H1 (cell line): Measurements from ENCODE around the gene SLC25A47. TPM values are rescaled to one million over a fixed set of nuclear protein-coding genes. Genes with fewer than 3 reads are reported as not detected.

ENCODE experiments used
- CTCF ChIA-PET: fragments of 300-600 bp; sonication (Branson Sonifier 250); formaldehyde crosslinking; loops from one replicate; lab custom pipeline; 2021; ENCODE audit not compliant: partially characterized antibody; lab: Charles Lee
- POLR2A ChIA-PET: fragments of 300-600 bp; sonication (Branson Sonifier 250); formaldehyde crosslinking; loops from one replicate; lab custom pipeline; 2021; ENCODE audit warnings: inconsistent platforms; ENCODE audit not compliant: partially characterized antibody; lab: Charles Lee
- DNase-seq, 2 experiments: peaks; one replicate each; pipeline versions ENCODE4 v3.0.0 to v3.0.0-alpha.2; 2010 to 2022; ENCODE audit warnings: low spot score in 2 of 2, low read depth in 1 of 2, mixed read lengths in 1 of 2
- FAIRE-seq: peaks from 2 replicates; lab custom pipeline; 2011; peaks lifted over from hg19 to GRCh38; lab: Jason Lieb, UNC
- H2AFZ ChIP-seq: 2 replicates; pipeline ENCODE4 v1.8.1; 2012; ENCODE audit warnings: low read length, inconsistent platforms
- H2AK5ac ChIP-seq: 2 replicates; pipeline ENCODE4 v1.6.1; 2013; ENCODE audit warnings: low read depth, low read length
- H2BK120ac ChIP-seq: replicated peaks from 2 replicates; pipeline ENCODE3; 2013; ENCODE audit warnings: low read depth, low read length, inconsistent platforms
- H2BK12ac ChIP-seq: 2 replicates; pipeline ENCODE4 v1.6.1; 2013; ENCODE audit warnings: low read depth, low read length
- H2BK15ac ChIP-seq: 2 replicates; pipeline ENCODE4 v1.6.1; 2013; ENCODE audit warnings: low read length
- H2BK20ac ChIP-seq: 2 replicates; pipeline ENCODE4 v1.6.1; 2013; ENCODE audit warnings: low read length
- H2BK5ac ChIP-seq: 2 replicates; pipeline ENCODE4 v1.6.1; 2013; ENCODE audit warnings: low read depth, low read length
- H3K14ac ChIP-seq: 2 replicates; pipeline ENCODE4 v1.6.1; 2013; ENCODE audit warnings: inconsistent platforms; ENCODE audit not compliant: insufficient read length
- H3K18ac ChIP-seq: 2 replicates; pipeline ENCODE4 v1.6.1; 2013; ENCODE audit warnings: low read length; ENCODE audit errors: extremely low read depth
- H3K23ac ChIP-seq: 2 replicates; pipeline ENCODE4 v1.6.1; 2013; ENCODE audit warnings: inconsistent platforms; ENCODE audit not compliant: insufficient read length
- H3K23me2 ChIP-seq: 2 replicates; pipeline ENCODE4 v1.6.1; 2013; ENCODE audit warnings: low read depth, low read length
- H3K27ac ChIP-seq: 2 replicates; pipeline ENCODE4 v1.6.1; 2011; ENCODE audit warnings: low read depth, low read length, inconsistent platforms
- H3K27me3 ChIP-seq, 4 experiments: replicated peaks in 1 of 4; 1 replicate in 1 of 4; 2 replicates in 3 of 4; pipeline versions ENCODE4 v1.6.1 to v1.8.1; 2011 to 2013; ENCODE audit warnings: low read length in 3 of 4, mild to moderate bottlenecking in 3 of 4, inconsistent platforms in 2 of 4, mixed read lengths in 2 of 4, moderate library complexity in 1 of 4; ENCODE audit not compliant: control insufficient read depth in 3 of 4, insufficient read depth in 3 of 4; ENCODE audit errors: extremely low read depth in 1 of 4
- H3K36me3 ChIP-seq, 4 experiments: 2 replicates each; pipeline versions ENCODE4 v1.6.1 to v1.8.1; 2011 to 2013; ENCODE audit warnings: mild to moderate bottlenecking in 4 of 4, low read length in 3 of 4, moderate library complexity in 2 of 4, control low read depth in 1 of 4, inconsistent platforms in 1 of 4; ENCODE audit not compliant: insufficient read depth in 4 of 4, control insufficient read depth in 2 of 4
- H3K4ac ChIP-seq: replicated peaks from 2 replicates; pipeline ENCODE3; 2013; ENCODE audit warnings: low read length, low read depth, mixed read lengths, inconsistent platforms; ENCODE audit not compliant: insufficient read length
- H3K4me1 ChIP-seq, 4 experiments: replicated peaks in 1 of 4; 1 replicate in 1 of 4; 2 replicates in 3 of 4; pipeline versions ENCODE4 v1.6.1 to v1.8.1; 2011 to 2013; ENCODE audit warnings: low read length in 3 of 4, inconsistent platforms in 2 of 4, mixed read lengths in 1 of 4; ENCODE audit not compliant: insufficient read depth in 4 of 4, control insufficient read depth in 3 of 4
- H3K4me2 ChIP-seq, 2 experiments: 2 replicates each; pipeline versions ENCODE4 v1.6.1 to v1.8.1; 2011 to 2013; ENCODE audit warnings: low read depth in 2 of 2, low read length in 2 of 2, control low read depth in 1 of 2, inconsistent platforms in 1 of 2, mild to moderate bottlenecking in 1 of 2; ENCODE audit not compliant: insufficient read depth in 1 of 2
- H3K4me3 ChIP-seq, 4 experiments: fragments of 200-600, 300-600 bp in 1 of 4; sonication (generic), shearing (Covaris generic), sonication (Bioruptor Twin) in 1 of 4; 2 replicates each; pipeline versions ENCODE4 v1.5.1 to v1.8.1; 2011 to 2016; ENCODE audit warnings: low read length in 4 of 4, low read depth in 3 of 4, control low read depth in 2 of 4, inconsistent platforms in 2 of 4, mild to moderate bottlenecking in 2 of 4, mixed read lengths in 1 of 4, moderate library complexity in 1 of 4; ENCODE audit not compliant: insufficient read depth in 2 of 4; ENCODE audit errors: extremely low read depth in 1 of 4
- H3K56ac ChIP-seq: replicated peaks from 2 replicates; pipeline ENCODE3; 2013; ENCODE audit warnings: low read depth, mild to moderate bottlenecking, mixed read lengths, low read length, inconsistent platforms; ENCODE audit not compliant: insufficient read length
- H3K79me1 ChIP-seq: 2 replicates; pipeline ENCODE4 v1.6.1; 2013; ENCODE audit warnings: low read depth, low read length, control low read depth
- H3K79me2 ChIP-seq, 2 experiments: 2 replicates each; pipeline versions ENCODE4 v1.6.1 to v1.8.1; 2012 to 2013; ENCODE audit warnings: low read length in 2 of 2, mild to moderate bottlenecking in 2 of 2, inconsistent platforms in 1 of 2; ENCODE audit not compliant: insufficient read depth in 2 of 2, control insufficient read depth in 1 of 2
- H3K9ac ChIP-seq, 4 experiments: replicated peaks in 1 of 4; 1 replicate in 1 of 4; 2 replicates in 3 of 4; pipeline versions ENCODE4 v1.6.1 to v1.8.1; 2011 to 2013; ENCODE audit warnings: low read depth in 3 of 4, low read length in 3 of 4, control low read depth in 2 of 4, mild to moderate bottlenecking in 2 of 4, moderate library complexity in 2 of 4, inconsistent platforms in 1 of 4; ENCODE audit errors: extremely low read depth in 1 of 4
- H3K9me3 ChIP-seq, 2 experiments: 2 replicates each; pipeline versions ENCODE4 v1.6.1 to v1.8.1; 2012 to 2013; ENCODE audit warnings: mild to moderate bottlenecking in 2 of 2, moderate library complexity in 2 of 2, control low read depth in 1 of 2, inconsistent platforms in 1 of 2, low read depth in 1 of 2, low read length in 1 of 2, mixed read lengths in 1 of 2; ENCODE audit not compliant: insufficient read depth in 2 of 2
- H4K20me1 ChIP-seq, 2 experiments: replicated peaks in 1 of 2; 2 replicates each; pipeline versions ENCODE3 to v1.8.1; 2011 to 2013; ENCODE audit warnings: inconsistent platforms in 2 of 2, low read length in 2 of 2, mild to moderate bottlenecking in 1 of 2; ENCODE audit not compliant: insufficient read depth in 2 of 2, control insufficient read depth in 1 of 2
- H4K5ac ChIP-seq: 2 replicates; pipeline ENCODE4 v1.6.1; 2013; ENCODE audit warnings: low read length, low read depth, mixed read lengths, inconsistent platforms; ENCODE audit not compliant: insufficient read length
- H4K8ac ChIP-seq: 2 replicates; pipeline ENCODE4 v1.8.0; 2013; ENCODE audit warnings: mild to moderate bottlenecking, moderate library complexity, low read length, inconsistent platforms; ENCODE audit not compliant: insufficient read depth; ENCODE audit errors: extremely low read depth
- H4K91ac ChIP-seq: replicated peaks from 2 replicates; pipeline ENCODE3; 2013; ENCODE audit warnings: low read length, mixed read lengths, inconsistent platforms; ENCODE audit not compliant: insufficient read length
- BACH1 ChIP-seq: IDR thresholded peaks from 2 replicates; pipeline ENCODE4 v1.6.1; 2012; ENCODE audit warnings: low read length, improper control_type of control experiment
- CHD2 ChIP-seq: IDR thresholded peaks from 2 replicates; pipeline ENCODE4 v1.6.1; 2012; ENCODE audit warnings: low read length, improper control_type of control experiment
- JUND ChIP-seq: IDR thresholded peaks from 2 replicates; pipeline ENCODE4 v1.6.1; 2011; ENCODE audit warnings: mild to moderate bottlenecking, improper control_type of control experiment, low read length
- POLR2AphosphoS5 ChIP-seq: IDR thresholded peaks from 2 replicates; pipeline ENCODE4 v1.6.1; 2011; ENCODE audit warnings: low read depth, low read length
- RBBP5 ChIP-seq: IDR thresholded peaks from 2 replicates; pipeline ENCODE4 v1.7.1; 2012; ENCODE audit warnings: low read depth, mild to moderate bottlenecking, inconsistent platforms, low read length, moderate library complexity, borderline replicate concordance
- SRF ChIP-seq: IDR thresholded peaks from 2 replicates; pipeline ENCODE4 v1.6.1; 2011; ENCODE audit warnings: mild to moderate bottlenecking, low read depth, low read length, moderate library complexity
- SUZ12 ChIP-seq: fragments of 200-600 bp; sonication (generic); IDR thresholded peaks from 2 replicates; pipeline ENCODE4 v1.6.1; 2012; ENCODE audit warnings: mild to moderate bottlenecking, inconsistent platforms, low read length, moderate library complexity, mixed read lengths
- TCF12 ChIP-seq: IDR thresholded peaks from 2 replicates; pipeline ENCODE4 v1.6.1; 2011; ENCODE audit warnings: low read depth, mild to moderate bottlenecking, low read length
- WGBS, 2 experiments: shearing (Covaris generic) in 1 of 2; methylation state at CpG; one replicate each; pipeline versions ENCODE4 v1.1.6 to v1.1.7; 2013 to 2015; ENCODE audit warnings: low lambda C conversion rate in 2 of 2, mixed read lengths in 2 of 2, inconsistent platforms in 1 of 2, low coverage in 1 of 2, missing lambda C conversion rate in 1 of 2; ENCODE audit not compliant: insufficient replicate concordance in 2 of 2, insufficient coverage in 1 of 2, insufficient read length in 1 of 2; ENCODE audit errors: extremely low coverage in 1 of 2, missing lambda C conversion rate in 1 of 2; 5-methylcytosine and 5-hydroxymethylcytosine counted together
- polyA plus RNA-seq, 7 experiments: library from polyadenylated mRNA; depleted of rRNA in 3 of 7; stranded (reverse) in 5 of 7; unstranded in 2 of 7; fragments of >200 nt in 5 of 7; fragments of 200-250 nt in 2 of 7; gene quantifications; 1 replicate in 5 of 7; 2 replicates in 1 of 7; 4 replicates in 1 of 7; pipeline versions ENCODE4 v1.2.1 to v1.2.3, GENCODE V29; 2011 to 2013; ENCODE audit warnings: missing spikeins in 2 of 7, mixed read lengths in 2 of 7
- total RNA-seq: library from RNA; stranded (reverse); fragmentation: NEBNext Ultra II Directional; extraction: Animal tissue kit (Norgen Biotek cat#: 25700); gene quantifications from 2 replicates; pipeline ENCODE4 v1.2.1, GENCODE V29; 2021

SLC25A47 gene
- total and polyA plus RNA-seq, 2 of the 8 experiments (the other 6 are each of a cell fraction or from before 2014, with no cell fraction given) = not detected

DNA sequence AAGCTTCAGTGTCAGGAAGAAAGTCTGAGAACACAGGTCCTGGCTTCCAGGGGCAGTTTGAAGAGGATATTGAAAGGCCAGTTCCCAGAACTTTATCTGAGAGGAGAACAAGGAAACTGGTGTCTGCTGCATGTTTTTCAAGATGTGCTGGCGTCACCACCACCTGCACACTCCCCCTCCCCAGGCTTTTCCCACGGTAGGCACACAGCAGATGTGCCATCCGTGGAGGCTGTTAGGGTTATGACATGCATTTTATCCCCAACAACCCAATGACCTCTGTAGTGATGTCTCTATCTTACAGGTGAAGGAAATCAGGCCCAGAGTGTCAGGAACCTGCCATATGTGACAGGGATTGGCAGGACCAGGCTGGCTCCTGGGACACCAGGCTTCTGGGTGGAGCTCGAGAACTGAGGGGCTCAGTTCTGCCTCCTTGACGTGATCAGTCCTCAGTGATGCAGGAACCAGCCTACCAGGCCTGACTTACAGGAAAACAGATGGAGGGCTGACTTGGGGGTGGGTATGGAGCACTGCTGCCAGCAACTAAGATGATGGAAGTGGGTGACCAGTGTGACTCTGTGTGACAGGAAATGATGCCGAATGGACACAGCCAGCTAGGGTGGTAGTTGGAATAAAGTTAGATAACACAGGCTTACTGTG lies 16.8 kb downstream of the SLC25A47 start:
- Histone ChIP-seq H2BK15ac (no peak overlapping the region), H3K23ac (no peak overlapping the region), H3K4me2 (no peak overlapping the region), H2AK5ac (no peak overlapping the region), H2BK5ac (no peak overlapping the region), H3K56ac (no peak overlapping the region), H3K9ac (no peak overlapping the region), H2BK20ac (no peak overlapping the region), H4K5ac (no peak overlapping the region), H3K14ac (no peak overlapping the region), H3K4me1 (no peaks in the 10 kb centered on the region), H3K9me3 (no peaks in the 10 kb centered on the region), H3K18ac (no peak overlapping the region), H3K4ac (no peak overlapping the region), H3K23me2 (no peaks in the 10 kb centered on the region), H3K27me3 (no peaks in the 10 kb centered on the region), H3K4me3 (no peak overlapping the region), H4K91ac (no peak overlapping the region), H3K79me2 (no peaks in the 10 kb centered on the region), H3K36me3 (peaks cover 12 to 65% (median 29%) of the 10 kb centered on the region in 4 experiments; a peak in 6 of 8 replicates), H2BK12ac (no peak overlapping the region), H2AFZ (no peak overlapping the region), H3K27ac (no peak overlapping the region), H4K20me1 (peaks cover 0 to 2% of the 10 kb centered on the region in 2 experiments), H4K8ac (no peak overlapping the region), H2BK120ac (no peak overlapping the region), H3K79me1 (no peaks in the 10 kb centered on the region)
- FAIRE-seq (no peak), DNase-seq (no peak)
- TF ChIP-seq CHD2 = no peak
- TF ChIP-seq TCF12 = no peak
- TF ChIP-seq JUND = no peak
- TF ChIP-seq SRF = no peak
- TF ChIP-seq POLR2AphosphoS5 = peak; percentile 15; the same call in 1 of the 2 replicates
- no peak for TF ChIP-seq RBBP5
- no peak for TF ChIP-seq BACH1
- no peak for TF ChIP-seq SUZ12
- CTCF ChIA-PET = interaction anchor here (0.5 to 1.9 kb wide), 4 partner anchors 10 to 216 kb away, joined by 3 to 8 read pairs (median 3); no protein-coding TSS in a partner anchor
- 91% methylated on average over 6 of the region's 6 CpGs; no CpG with 5 or more reads in 1 of the 2 experiments for WGBS, 2 experiments
- POLR2A ChIA-PET = interaction anchor here (0.6 to 14.6 kb wide), 7 partner anchors 10 to 37 kb away, joined by 3 to 129 read pairs (median 6); a partner anchor contains a TSS
